WTC11 (cell line): ENCODE results near the gene LTA4H. TPM values are rescaled to one million over a fixed set of nuclear protein-coding genes. Genes with fewer than 3 reads are reported as not detected.
A peak's percentile ranks its signal among the peaks of the same experiment; 100 is the strongest.

ENCODE experiments used
- ATAC-seq: fragments of 200-7000 bp; cut with Tn5 transposase; 2 replicates; pipeline ENCODE4 v1.10.0; 2021; ENCODE audit warnings: mild to moderate bottlenecking, moderate library complexity
- CTCF ChIA-PET: fragments of 300-600 bp; sonication (Branson Sonifier 250); formaldehyde crosslinking; loops from one replicate; lab custom pipeline; 2021; ENCODE audit warnings: antibody characterized with exemption; lab: Charles Lee
- POLR2A ChIA-PET: fragments of 350-600 bp; sonication (Branson Sonifier 250); formaldehyde crosslinking; loops from one replicate; lab custom pipeline; 2021; ENCODE audit warnings: antibody characterized with exemption; lab: Charles Lee
- DNase-seq: peaks from one replicate; pipeline ENCODE4 v3.0.0; 2021; ENCODE audit warnings: low spot score
- H3K27ac Mint-ChIP-seq: 2 replicates; pipeline ENCODE4 v1.8.0; 2021; ENCODE audit warnings: mixed read lengths
- H3K27me3 Mint-ChIP-seq: 2 replicates; pipeline ENCODE4 v1.8.0; 2021; ENCODE audit warnings: low read depth, mild to moderate bottlenecking, moderate library complexity, mixed read lengths
- H3K36me3 Mint-ChIP-seq: 2 replicates; pipeline ENCODE4 v1.8.0; 2021; ENCODE audit warnings: mixed read lengths
- H3K4me1 Mint-ChIP-seq: 2 replicates; pipeline ENCODE4 v1.8.0; 2022; ENCODE audit warnings: mixed read lengths
- H3K4me3 Mint-ChIP-seq: 2 replicates; pipeline ENCODE4 v1.8.0; 2021; ENCODE audit warnings: mild to moderate bottlenecking, moderate library complexity, mixed read lengths
- H3K9me3 Mint-ChIP-seq: 2 replicates; pipeline ENCODE4 v1.8.0; 2021; ENCODE audit warnings: mixed read lengths
- EMX1 ChIP-seq: fragments of 250-450 bp; sonication (Bioruptor Pico); IDR thresholded peaks from 2 replicates; pipeline ENCODE4 v1.8.0; 2021; ENCODE audit warnings: mild to moderate bottlenecking
- ESRRA ChIP-seq: sonication (generic); formaldehyde crosslinking; IDR thresholded peaks from 2 replicates; pipeline ENCODE4 v1.8.1; 2022; ENCODE audit warnings: mild to moderate bottlenecking, missing genetic modification reagents, borderline replicate concordance
- GTF2I ChIP-seq: fragments of 250-450 bp; sonication (Bioruptor Pico); conservative IDR thresholded peaks from 2 replicates; pipeline ENCODE4 v1.4.0; 2021; ENCODE audit warnings: mild to moderate bottlenecking
- JAZF1 ChIP-seq: fragments of 250-450 bp; sonication (Bioruptor Pico); IDR thresholded peaks from 2 replicates; pipeline ENCODE4 v1.9.0; 2021; ENCODE audit warnings: moderate library complexity, mild to moderate bottlenecking, inconsistent platforms
- JUN ChIP-seq: sonication (generic); formaldehyde crosslinking; IDR thresholded peaks from 2 replicates; pipeline ENCODE4 v1.8.0; 2023; ENCODE audit warnings: mild to moderate bottlenecking, missing genetic modification reagents
- NR1H2 ChIP-seq: sonication (generic); formaldehyde crosslinking; IDR thresholded peaks from 2 replicates; pipeline ENCODE4 v1.9.0; 2021; ENCODE audit warnings: mild to moderate bottlenecking, moderate library complexity, missing genetic modification reagents
- RELA ChIP-seq: sonication (generic); formaldehyde crosslinking; IDR thresholded peaks from 2 replicates; pipeline ENCODE4 v1.8.1; 2022; ENCODE audit warnings: missing genetic modification reagents, mild to moderate bottlenecking, borderline replicate concordance
- SMAD3 ChIP-seq: sonication (generic); formaldehyde crosslinking; IDR thresholded peaks from 2 replicates; pipeline ENCODE4 v1.8.0; 2022; ENCODE audit warnings: missing genetic modification reagents, mild to moderate bottlenecking, borderline replicate concordance
- TCF7 ChIP-seq: sonication (generic); formaldehyde crosslinking; IDR thresholded peaks from 2 replicates; pipeline ENCODE4 v1.8.0; 2022; ENCODE audit warnings: mild to moderate bottlenecking, low read depth, missing genetic modification reagents, moderate library complexity
- TEAD1 ChIP-seq: sonication (generic); formaldehyde crosslinking; IDR thresholded peaks from 2 replicates; pipeline ENCODE4 v1.8.0; 2022; ENCODE audit warnings: mild to moderate bottlenecking, missing genetic modification reagents
- ZNF423 ChIP-seq: fragments of 250-450 bp; sonication (Bioruptor Pico); IDR thresholded peaks from 2 replicates; pipeline ENCODE4 v2.1.2; 2022; ENCODE audit warnings: mild to moderate bottlenecking, moderate library complexity
- total RNA-seq: library from RNA; stranded (reverse); gene quantifications from 3 replicates; pipeline ENCODE4 v1.2.3, GENCODE V29; 2021
- TF ChIP-seq, protein P1 (sequence below): sonication (generic); formaldehyde crosslinking; conservative IDR thresholded peaks from 2 replicates; pipeline ENCODE4 v1.8.1; 2023; ENCODE audit warnings: mild to moderate bottlenecking, low read depth, missing genetic modification reagents, moderate library complexity
- TF ChIP-seq, protein P2 (sequence below): sonication (generic); formaldehyde crosslinking; IDR thresholded peaks from 2 replicates; pipeline ENCODE4 v1.8.0; 2022; ENCODE audit warnings: missing genetic modification reagents
- TF ChIP-seq, protein P3 (sequence below): sonication (generic); formaldehyde crosslinking; IDR thresholded peaks from 2 replicates; pipeline ENCODE4 v1.8.1; 2022; ENCODE audit warnings: low read depth, mild to moderate bottlenecking, moderate library complexity, missing genetic modification reagents, borderline replicate concordance
- TF ChIP-seq, protein P4 (sequence below): sonication (generic); formaldehyde crosslinking; IDR thresholded peaks from 2 replicates; pipeline ENCODE4 v1.8.0; 2022; ENCODE audit warnings: mild to moderate bottlenecking, missing genetic modification reagents
- TF ChIP-seq, protein P5 (sequence below): sonication (generic); formaldehyde crosslinking; IDR thresholded peaks from 2 replicates; pipeline ENCODE4 v1.8.1; 2022; ENCODE audit warnings: low read depth, missing genetic modification reagents, borderline replicate concordance
- TF ChIP-seq, protein P6 (sequence below): fragments of 250-450 bp; sonication (Bioruptor Pico); IDR thresholded peaks from 2 replicates; pipeline ENCODE4 v2.1.2; 2022; ENCODE audit warnings: mild to moderate bottlenecking, moderate library complexity
- TF ChIP-seq, protein P7 (sequence below): fragments of 250-450 bp; sonication (Bioruptor Pico); IDR thresholded peaks from 2 replicates; pipeline ENCODE4 v1.9.0; 2021; ENCODE audit warnings: moderate library complexity, mild to moderate bottlenecking, inconsistent platforms, borderline replicate concordance
- TF ChIP-seq, protein P8 (sequence below): sonication (generic); formaldehyde crosslinking; IDR thresholded peaks from 2 replicates; pipeline ENCODE4 v1.8.1; 2023; ENCODE audit warnings: mild to moderate bottlenecking, missing genetic modification reagents, moderate library complexity

The LTA4H gene
- total RNA-seq, 1 experiment from 2014 or later: 134 TPM

DNA sequence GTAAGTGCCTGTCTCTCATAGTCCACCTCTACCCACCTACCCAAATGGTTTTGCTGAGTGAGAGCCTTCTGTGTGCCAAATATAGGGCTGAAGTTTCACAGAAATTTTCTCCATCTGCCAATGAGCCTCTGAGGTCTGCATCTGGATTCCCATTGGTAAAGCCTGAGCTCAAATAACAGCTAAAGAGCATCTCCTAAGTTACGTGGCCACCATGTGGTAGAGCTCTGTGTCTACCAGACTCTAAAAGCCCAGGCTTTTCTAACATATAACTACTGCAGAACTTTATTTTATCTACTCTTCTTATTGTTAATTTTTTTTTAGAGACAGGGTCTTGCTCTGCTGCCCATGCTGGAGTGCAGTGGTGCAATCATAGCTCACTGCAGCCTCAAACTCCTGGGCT lies 76.3 kb downstream of the LTA4H start (continued):
- TF ChIP-seq, protein P1, sequence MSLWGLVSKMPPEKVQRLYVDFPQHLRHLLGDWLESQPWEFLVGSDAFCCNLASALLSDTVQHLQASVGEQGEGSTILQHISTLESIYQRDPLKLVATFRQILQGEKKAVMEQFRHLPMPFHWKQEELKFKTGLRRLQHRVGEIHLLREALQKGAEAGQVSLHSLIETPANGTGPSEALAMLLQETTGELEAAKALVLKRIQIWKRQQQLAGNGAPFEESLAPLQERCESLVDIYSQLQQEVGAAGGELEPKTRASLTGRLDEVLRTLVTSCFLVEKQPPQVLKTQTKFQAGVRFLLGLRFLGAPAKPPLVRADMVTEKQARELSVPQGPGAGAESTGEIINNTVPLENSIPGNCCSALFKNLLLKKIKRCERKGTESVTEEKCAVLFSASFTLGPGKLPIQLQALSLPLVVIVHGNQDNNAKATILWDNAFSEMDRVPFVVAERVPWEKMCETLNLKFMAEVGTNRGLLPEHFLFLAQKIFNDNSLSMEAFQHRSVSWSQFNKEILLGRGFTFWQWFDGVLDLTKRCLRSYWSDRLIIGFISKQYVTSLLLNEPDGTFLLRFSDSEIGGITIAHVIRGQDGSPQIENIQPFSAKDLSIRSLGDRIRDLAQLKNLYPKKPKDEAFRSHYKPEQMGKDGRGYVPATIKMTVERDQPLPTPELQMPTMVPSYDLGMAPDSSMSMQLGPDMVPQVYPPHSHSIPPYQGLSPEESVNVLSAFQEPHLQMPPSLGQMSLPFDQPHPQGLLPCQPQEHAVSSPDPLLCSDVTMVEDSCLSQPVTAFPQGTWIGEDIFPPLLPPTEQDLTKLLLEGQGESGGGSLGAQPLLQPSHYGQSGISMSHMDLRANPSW (CRISPR knock-in tag): no peak
- TF ChIP-seq NR1H2 (CRISPR knock-in tag): no peak
- TF ChIP-seq, protein P2, sequence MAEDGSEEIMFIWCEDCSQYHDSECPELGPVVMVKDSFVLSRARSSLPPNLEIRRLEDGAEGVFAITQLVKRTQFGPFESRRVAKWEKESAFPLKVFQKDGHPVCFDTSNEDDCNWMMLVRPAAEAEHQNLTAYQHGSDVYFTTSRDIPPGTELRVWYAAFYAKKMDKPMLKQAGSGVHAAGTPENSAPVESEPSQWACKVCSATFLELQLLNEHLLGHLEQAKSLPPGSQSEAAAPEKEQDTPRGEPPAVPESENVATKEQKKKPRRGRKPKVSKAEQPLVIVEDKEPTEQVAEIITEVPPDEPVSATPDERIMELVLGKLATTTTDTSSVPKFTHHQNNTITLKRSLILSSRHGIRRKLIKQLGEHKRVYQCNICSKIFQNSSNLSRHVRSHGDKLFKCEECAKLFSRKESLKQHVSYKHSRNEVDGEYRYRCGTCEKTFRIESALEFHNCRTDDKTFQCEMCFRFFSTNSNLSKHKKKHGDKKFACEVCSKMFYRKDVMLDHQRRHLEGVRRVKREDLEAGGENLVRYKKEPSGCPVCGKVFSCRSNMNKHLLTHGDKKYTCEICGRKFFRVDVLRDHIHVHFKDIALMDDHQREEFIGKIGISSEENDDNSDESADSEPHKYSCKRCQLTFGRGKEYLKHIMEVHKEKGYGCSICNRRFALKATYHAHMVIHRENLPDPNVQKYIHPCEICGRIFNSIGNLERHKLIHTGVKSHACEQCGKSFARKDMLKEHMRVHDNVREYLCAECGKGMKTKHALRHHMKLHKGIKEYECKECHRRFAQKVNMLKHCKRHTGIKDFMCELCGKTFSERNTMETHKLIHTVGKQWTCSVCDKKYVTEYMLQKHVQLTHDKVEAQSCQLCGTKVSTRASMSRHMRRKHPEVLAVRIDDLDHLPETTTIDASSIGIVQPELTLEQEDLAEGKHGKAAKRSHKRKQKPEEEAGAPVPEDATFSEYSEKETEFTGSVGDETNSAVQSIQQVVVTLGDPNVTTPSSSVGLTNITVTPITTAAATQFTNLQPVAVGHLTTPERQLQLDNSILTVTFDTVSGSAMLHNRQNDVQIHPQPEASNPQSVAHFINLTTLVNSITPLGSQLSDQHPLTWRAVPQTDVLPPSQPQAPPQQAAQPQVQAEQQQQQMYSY (CRISPR knock-in tag): no peak
- no peak for TF ChIP-seq SMAD3
- TF ChIP-seq, protein P3, sequence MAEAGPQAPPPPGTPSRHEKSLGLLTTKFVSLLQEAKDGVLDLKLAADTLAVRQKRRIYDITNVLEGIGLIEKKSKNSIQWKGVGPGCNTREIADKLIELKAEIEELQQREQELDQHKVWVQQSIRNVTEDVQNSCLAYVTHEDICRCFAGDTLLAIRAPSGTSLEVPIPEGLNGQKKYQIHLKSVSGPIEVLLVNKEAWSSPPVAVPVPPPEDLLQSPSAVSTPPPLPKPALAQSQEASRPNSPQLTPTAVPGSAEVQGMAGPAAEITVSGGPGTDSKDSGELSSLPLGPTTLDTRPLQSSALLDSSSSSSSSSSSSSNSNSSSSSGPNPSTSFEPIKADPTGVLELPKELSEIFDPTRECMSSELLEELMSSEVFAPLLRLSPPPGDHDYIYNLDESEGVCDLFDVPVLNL (CRISPR knock-in tag): no peak
- TF ChIP-seq RELA (CRISPR knock-in tag): no peak

DNA sequence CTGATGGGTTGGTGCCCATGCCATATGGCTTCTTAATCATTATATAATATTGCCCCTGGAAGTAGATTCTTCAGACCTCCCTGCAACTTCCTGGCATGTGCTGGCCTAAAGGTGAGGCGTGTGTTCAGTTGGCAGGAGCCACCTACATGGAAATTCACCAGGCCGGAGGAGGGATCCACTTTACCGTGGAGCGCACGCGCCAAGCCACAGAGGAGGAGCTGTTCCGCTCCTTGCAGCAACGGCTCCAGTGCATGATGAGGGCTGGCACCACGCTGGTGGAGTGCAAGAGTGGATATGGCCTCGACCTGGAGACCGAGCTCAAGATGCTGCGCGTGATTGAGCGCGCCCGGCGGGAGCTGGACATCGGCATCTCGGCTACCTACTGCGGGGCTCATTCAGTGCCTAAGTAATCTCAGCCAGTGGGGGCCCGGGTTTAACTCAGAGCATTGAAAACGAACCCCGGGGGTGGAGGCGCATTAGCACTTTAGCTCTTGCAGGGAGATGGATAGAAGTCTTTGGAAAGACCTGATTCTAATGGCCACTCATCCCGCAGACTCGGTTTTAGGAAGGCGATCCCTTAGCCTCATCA lies 78.7 kb downstream of the LTA4H start:
- ChIA-PET CTCF (interaction anchor here (0.8 to 3.5 kb wide), 6 partner anchors 13 to 382 kb away, joined by 3 to 15 read pairs (median 8); partner anchors contain the start of genes AMDHD1 and CCDC38), POLR2A (interaction anchor here (0.7 to 1.0 kb wide), 2 partner anchors 14 to 79 kb away, joined by 3 read pairs; partner anchors contain the start of genes AMDHD1, CCDC38 and LTA4H)
- Mint-ChIP-seq H3K9me3 (peaks cover 1% of the 10 kb centered on the region; the same call in 1 of the 2 replicates), H3K27me3 (no peaks in the 10 kb centered on the region), H3K36me3 (no peaks in the 10 kb centered on the region), H3K4me3 (no peak overlapping the region; the same call in 1 of the 2 replicates), H3K4me1 (peaks cover 19% of the 10 kb centered on the region), H3K27ac (no peak overlapping the region)
- peak; percentile 33 for DNase-seq
- peak; percentile 58 for ATAC-seq
- TF ChIP-seq, protein P4, sequence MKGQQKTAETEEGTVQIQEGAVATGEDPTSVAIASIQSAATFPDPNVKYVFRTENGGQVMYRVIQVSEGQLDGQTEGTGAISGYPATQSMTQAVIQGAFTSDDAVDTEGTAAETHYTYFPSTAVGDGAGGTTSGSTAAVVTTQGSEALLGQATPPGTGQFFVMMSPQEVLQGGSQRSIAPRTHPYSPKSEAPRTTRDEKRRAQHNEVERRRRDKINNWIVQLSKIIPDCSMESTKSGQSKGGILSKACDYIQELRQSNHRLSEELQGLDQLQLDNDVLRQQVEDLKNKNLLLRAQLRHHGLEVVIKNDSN (CRISPR knock-in tag): no peak
- TF ChIP-seq ZNF423 (CRISPR knock-in tag) (peak; percentile 85), EMX1 (CRISPR knock-in tag) (no peak), JAZF1 (CRISPR knock-in tag) (no peak), JUN (CRISPR knock-in tag) (no peak), TEAD1 (peak; percentile 49; the same call in 1 of the 2 replicates), ESRRA (CRISPR knock-in tag) (no peak), TCF7 (CRISPR knock-in tag) (no peak), GTF2I (no peak)
- TF ChIP-seq, protein P5, sequence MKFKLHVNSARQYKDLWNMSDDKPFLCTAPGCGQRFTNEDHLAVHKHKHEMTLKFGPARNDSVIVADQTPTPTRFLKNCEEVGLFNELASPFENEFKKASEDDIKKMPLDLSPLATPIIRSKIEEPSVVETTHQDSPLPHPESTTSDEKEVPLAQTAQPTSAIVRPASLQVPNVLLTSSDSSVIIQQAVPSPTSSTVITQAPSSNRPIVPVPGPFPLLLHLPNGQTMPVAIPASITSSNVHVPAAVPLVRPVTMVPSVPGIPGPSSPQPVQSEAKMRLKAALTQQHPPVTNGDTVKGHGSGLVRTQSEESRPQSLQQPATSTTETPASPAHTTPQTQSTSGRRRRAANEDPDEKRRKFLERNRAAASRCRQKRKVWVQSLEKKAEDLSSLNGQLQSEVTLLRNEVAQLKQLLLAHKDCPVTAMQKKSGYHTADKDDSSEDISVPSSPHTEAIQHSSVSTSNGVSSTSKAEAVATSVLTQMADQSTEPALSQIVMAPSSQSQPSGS (CRISPR knock-in tag): no peak
- TF ChIP-seq, protein P6, sequence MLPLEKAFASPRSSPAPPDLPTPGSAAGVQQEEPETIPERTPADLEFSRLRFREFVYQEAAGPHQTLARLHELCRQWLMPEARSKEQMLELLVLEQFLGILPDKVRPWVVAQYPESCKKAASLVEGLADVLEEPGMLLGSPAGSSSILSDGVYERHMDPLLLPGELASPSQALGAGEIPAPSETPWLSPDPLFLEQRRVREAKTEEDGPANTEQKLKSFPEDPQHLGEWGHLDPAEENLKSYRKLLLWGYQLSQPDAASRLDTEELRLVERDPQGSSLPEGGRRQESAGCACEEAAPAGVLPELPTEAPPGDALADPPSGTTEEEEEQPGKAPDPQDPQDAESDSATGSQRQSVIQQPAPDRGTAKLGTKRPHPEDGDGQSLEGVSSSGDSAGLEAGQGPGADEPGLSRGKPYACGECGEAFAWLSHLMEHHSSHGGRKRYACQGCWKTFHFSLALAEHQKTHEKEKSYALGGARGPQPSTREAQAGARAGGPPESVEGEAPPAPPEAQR: no peak
- TF ChIP-seq, protein P7, sequence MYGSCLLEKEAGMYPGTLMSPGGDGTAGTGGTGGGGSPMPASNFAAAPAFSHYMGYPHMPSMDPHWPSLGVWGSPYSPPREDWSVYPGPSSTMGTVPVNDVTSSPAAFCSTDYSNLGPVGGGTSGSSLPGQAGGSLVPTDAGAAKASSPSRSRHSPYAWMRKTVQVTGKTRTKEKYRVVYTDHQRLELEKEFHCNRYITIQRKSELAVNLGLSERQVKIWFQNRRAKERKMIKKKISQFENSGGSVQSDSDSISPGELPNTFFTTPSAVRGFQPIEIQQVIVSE (CRISPR knock-in tag): no peak
- TF ChIP-seq, protein P3 (CRISPR knock-in tag): no peak
- TF ChIP-seq, protein P8, sequence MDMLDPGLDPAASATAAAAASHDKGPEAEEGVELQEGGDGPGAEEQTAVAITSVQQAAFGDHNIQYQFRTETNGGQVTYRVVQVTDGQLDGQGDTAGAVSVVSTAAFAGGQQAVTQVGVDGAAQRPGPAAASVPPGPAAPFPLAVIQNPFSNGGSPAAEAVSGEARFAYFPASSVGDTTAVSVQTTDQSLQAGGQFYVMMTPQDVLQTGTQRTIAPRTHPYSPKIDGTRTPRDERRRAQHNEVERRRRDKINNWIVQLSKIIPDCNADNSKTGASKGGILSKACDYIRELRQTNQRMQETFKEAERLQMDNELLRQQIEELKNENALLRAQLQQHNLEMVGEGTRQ: 0 out of 2 replicates have a peak, but pooled peaks have one; percentile 8
